Measurements from ENCODE around the gene ZMAT5.

The ZMAT5 gene

GRCh38 chr22:29704528-29705285, 62.1 kb downstream of the ZMAT5 start:
- no peak for DNase-seq

DNA sequence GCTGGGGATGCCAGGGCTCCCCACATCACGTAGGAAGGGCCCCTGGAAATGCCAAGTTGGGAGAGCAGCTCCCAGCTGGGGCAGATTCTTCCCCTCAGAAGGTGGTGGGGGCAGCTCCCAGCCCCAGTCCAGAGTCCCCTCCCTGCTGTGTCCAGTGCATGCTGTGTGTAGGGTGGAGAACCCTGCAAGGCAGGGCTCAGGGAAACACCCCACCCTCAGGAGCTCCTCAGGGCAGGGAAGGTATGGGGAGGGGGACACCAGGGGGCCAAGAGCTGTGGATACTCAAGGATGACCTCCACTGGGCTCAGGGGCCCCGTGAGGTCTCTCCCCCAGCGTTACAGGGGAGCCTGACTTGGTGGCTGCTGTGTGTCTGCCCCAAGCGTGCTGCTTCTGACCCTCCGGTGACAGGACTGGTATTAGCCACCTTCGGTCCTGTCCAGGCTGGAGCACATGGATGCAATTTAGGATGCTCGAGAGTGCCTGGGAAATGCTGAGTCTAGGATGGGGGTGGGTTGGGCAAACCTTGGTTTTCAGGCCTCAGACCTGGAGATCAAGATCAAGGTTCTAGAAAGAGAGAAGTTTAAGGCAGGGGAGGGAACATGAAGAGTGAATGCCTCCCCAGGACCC, 63.1 kb downstream of the ZMAT5 start:
- no peak for DNase-seq

DNA sequence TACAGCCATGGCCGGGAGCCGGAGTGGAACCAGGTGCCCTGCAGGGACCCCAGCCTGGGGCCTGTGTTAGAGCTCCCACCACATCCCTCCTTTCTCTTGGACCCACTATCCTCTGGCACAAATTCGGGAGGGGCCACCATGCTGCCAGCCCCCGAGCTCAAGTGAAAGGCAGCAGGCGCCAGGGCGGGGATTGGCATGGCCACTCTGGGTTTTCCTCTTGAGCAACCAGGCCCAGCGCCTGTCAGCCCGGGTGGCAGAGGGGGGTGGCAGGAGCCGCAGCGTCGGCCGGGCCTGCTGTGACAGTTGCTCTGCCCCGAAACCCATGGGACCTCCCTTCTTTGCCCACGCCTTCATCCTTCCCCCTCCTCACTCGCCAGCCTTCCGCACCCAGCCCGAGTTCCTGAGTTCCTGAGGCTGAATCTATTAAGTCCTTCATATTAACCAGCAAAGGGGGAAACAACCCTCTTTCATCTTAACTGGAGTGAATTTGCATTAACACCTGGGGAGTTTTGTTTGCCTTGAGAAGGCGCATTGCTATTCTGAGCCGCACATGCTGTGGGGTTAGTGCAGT, 63.8 kb downstream of the ZMAT5 start:
- no peak for DNase-seq

DNA sequence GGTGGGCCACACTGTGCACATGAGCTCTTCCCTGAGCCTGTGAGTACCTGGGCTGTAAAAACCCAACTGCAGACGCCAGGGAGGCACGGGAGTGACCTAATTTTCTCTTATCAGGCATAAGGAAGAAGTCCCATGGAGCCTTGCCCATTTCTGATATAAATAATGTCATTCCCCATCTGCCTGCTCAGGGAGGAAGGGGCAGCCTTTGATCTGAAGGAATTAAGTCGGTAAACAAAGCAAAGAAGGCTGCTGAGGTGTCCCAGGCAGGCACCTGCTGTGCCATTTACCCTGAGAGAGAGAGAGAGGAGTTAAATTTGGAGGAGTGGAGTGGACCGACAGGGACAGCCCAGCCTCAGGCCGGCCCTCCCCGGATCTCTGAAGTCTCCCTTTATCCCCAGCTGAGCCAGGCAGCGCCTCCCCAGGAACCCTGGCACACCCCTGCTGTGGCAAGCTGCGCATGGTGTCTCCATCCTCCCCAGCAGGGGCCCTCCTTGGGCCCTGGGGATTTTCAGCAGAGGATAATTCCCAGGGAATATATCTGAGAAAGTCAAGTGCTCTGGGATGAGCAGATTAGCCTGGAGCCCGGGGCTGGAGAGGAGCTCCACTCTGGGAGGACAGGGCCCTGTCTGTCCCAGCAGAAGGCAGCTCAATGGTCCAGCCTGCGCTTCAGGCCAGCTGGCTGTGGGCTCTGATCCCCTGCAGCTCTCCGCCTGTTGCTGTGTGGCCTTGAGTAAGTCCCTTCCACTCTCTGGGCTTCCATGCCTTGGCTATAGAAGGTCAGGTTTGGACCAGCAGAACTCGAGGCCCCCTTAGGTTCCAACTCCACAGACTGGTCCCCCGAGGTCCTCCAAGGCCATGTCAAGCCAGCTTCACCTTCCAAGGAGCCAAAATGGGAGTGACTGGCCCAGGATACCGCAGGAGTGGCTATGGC, 64.5 kb downstream of the ZMAT5 start:
- DNase-seq: no peak

GRCh38 chr22:29701155-29701999, 65.4 kb downstream of the ZMAT5 start:
- DNase-seq: no peak

DNA sequence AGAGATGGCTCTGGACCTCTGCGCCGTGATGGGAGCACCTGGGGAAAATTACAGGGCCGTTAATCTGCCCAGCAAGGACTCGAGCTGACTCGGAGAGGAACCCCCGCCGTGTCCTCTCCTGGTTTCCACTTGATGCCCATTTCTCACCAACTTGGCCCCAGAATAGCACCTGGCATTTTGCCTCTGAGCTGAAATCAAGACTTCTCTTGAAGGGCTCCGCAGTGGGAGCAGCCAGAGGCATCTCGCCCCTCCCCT, 66.0 kb downstream of the ZMAT5 start:
- no peak for DNase-seq

GRCh38 chr22:29700206-29700899, 66.5 kb downstream of the ZMAT5 start:
- no peak for DNase-seq

DNA sequence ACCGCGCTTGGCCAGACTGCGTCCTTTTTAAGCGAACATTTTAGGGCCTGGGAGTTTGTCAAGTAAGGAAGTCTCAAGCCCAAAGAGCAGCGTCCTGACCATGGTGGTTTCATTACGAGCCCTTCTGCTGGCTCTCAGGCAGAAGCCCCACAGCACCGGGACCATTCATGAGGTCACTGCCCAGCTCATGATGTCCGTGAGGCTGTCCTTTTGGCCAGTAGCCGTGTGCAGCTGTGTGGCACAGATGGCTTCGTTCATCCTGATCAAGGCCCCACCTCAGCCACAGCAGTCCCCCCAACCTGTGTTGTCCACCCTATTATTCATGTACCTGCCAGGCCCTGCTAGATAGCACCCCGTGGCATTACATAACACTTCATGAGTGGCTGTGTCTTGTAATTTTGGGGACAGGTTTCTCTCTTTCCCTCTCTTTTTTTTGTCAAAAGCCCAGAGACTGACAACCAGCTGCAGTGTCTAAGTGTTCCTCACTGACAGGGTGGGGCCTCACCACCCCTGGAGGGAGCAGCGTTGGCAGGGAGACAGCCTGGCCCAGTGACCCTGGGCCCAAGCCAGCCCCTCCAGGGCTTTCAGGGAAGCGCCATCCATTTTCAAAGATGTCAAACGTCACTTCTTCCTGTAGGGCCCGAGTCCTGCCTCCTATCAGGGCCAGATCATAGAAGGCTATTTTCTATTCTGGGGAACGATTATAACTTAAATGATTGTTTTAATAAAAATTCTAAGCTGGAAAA, 68.8 kb downstream of the ZMAT5 start:
- no peak for DNase-seq

DNA sequence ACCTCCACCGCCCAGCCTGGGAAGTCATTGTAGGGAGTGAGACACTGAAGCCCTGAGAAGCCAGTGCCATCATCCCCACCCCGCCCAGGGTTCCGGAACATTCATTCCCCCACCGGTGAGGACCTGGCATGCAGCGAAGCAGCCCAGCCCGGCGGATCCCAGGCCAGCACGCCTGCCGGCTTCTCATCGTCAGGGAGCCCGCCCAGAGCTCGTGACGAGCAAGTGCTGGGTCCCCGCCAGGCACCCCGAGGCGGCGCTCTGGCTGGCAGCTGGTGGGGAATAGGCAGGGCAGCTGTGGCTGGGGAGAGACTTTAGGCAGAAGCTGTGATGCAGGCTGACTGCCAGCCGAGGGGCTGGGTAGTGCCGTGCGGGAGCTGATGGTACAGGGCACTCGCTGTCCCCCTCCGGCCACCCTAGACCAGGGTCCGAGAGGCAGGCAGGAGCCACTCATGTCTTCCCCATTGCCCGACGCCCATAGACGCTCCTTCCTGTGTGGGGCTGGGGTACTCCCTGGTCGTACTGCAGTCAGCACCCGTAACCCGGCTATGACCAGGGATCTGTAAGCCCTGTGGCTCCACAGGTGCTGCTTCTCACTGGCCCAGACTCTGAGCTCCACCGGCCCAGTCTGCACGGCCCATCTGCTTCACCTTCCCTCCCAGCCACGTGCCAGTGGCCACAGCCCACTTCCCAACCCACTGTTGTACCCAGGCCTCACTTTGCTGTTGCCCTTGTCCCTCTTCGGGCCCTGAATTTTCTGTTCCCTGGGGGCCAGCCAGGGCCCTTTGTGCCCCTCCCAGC, 71.5 kb downstream of the ZMAT5 start:
- DNase-seq: no peak

GRCh38 chr22:29693671-29694070, 73.1 kb downstream of the ZMAT5 start:
- DNase-seq: no peak

- no peak for DNase-seq
Measured at GRCh38 chr22:29693161-29693560, 73.6 kb downstream of the ZMAT5 start.

GRCh38 chr22:29692327-29692640, 74.5 kb downstream of the ZMAT5 start:
- no peak for DNase-seq

DNA sequence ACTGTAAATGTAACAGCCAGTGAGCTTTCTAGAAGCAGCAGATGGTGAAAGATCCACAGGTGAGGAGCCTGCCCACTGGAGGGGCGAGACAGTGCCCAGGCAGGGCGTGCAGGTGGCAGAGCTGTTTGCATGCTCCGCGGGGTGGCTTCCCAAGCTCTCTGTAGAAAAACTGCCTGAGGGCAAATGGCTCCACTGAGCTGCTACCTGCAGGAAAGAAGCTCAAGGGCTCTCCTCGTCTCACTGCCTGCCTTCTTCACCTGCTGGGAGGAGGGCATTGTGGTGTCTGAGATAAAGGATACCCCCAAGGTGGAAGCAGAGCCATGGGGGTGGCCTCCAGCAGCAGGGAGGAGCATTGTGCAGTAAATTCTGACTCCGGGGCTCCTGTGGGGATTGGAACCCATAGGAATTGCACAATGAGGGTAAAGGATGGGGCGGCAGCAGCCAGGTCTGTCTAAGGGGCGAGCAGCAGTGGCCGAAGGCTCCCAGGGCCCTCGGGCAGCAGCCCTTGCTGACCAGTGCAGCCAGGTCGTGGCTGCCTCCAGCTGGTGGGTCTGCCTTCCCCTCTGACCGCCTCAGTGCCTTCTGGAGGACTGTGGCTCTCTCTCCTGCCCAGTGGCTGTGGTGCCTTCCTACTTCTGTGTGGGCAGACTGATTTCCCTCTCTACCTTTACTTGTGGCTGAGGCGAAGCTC, 75.0 kb downstream of the ZMAT5 start:
- DNase-seq: no peak

- no peak for DNase-seq
Measured at GRCh38 chr22:29690476-29690875, 76.3 kb downstream of the ZMAT5 start.

DNA sequence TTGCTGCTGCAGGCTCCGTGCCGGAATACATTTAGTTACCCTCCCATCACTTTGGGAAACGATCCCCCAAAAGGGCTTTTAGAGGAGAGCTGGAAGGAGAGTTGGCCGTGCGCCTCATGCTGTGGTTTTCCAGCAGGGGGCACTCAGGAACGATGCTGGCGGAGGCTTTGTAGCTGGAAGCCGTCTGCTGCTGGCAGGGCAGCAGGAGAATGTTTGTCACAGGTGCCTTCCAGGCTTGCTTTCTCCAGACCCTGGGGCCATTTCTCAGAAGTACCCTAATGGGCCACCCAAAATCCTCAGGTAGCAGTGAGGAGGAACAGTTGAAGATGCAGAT, 77.0 kb downstream of the ZMAT5 start:
- no peak for DNase-seq

- no peak for DNase-seq
Measured at GRCh38 chr22:29689206-29689879, 77.5 kb downstream of the ZMAT5 start.

DNA sequence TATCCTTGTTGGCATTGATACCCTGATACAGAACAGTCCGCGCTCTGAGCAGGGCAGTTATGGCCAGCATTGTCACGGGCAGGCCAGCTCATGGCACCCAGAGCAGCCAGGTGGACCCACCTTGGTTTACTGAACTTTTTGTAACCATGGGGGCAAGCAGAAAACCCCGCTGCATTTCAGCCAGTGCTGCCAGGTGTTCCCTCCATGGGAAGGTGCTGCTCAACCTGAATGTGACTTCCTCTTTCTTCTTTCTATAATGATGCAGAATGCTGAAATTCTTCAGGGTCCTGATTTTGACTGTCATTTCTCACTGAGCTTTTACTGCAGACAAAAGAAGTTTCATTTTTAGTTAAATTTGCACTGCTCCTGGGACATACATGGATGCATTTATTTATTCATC, 82.6 kb downstream of the ZMAT5 start:
- DNase-seq: no peak

DNA sequence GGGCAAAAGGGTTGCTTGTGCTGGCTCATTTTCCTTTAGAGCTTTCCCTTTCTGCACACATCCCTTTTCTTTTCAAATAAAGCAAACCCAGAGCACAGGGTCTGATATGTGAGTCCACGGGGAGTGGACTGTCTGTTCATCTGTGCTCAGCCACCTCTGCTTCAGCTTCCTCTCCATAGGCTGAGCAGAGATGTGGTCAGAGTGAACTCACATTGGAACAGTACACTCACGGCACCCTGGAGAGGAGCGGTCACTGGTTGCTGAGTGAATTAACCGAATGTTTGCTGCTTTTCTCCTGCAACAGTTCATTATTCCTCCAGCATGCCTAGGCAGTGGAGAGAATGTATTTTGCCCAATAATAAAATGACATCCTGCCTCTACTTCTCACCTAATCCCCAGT, 83.3 kb downstream of the ZMAT5 start:
- DNase-seq: no peak
